Measurements from ENCODE around the gene SPATA3.

GRCh38 chr2:230983566-230983965, 12.4 kb upstream of the SPATA3 start:
- TF ChIP-seq EZH2phosphoT487 (IDR thresholded peaks at IDR 0.05; ENCODE audit: low read depth, severe bottlenecking, unreplicated experiment) (no peak), CTCF (IDR thresholded peaks at IDR 0.05; ENCODE audit: poor library complexity) (no peak)

Data from hepatocyte (in vitro differentiated cells).